Neural cell (in vitro differentiated cells): ENCODE data around the gene BNC2. TPM values are rescaled to one million over a fixed set of nuclear protein-coding genes. Genes with fewer than 3 reads are reported as not detected.

ENCODE experiments used
- H2AFZ ChIP-seq: fragments of 200-600, 300-800 bp; sonication (generic), shearing (Covaris generic); 2 replicates; pipeline ENCODE4 v1.6.0; 2014; ENCODE audit warnings: low read depth, mild to moderate bottlenecking, antibody characterized with exemption, low read length, moderate library complexity
- H3F3A ChIP-seq: fragments of 200-600 bp; shearing (Covaris generic); 2 replicates; pipeline ENCODE4 v1.6.1; 2016; ENCODE audit warnings: mild to moderate bottlenecking, moderate library complexity, mixed read lengths, antibody characterized with exemption, low read length; ENCODE audit not compliant: insufficient read depth, poor library complexity, severe bottlenecking
- H3K27ac ChIP-seq: fragments of 200-600, 300-800 bp; sonication (generic), shearing (Covaris generic); 2 replicates; pipeline ENCODE4 v1.5.1; 2014; ENCODE audit warnings: mild to moderate bottlenecking, low read length, moderate library complexity
- H3K27me3 ChIP-seq: fragments of 300-800, 200-600 bp; sonication (generic), shearing (Covaris generic); 2 replicates; pipeline ENCODE4 v1.6.0; 2014; ENCODE audit warnings: mild to moderate bottlenecking, low read depth, low read length, moderate library complexity; ENCODE audit not compliant: insufficient read depth
- H3K36me3 ChIP-seq: fragments of 300-800, 200-600 bp; sonication (generic), shearing (Covaris generic); 2 replicates; pipeline ENCODE4 v1.5.1; 2014; ENCODE audit warnings: mild to moderate bottlenecking, antibody characterized with exemption, low read length, moderate library complexity; ENCODE audit not compliant: insufficient read depth
- H3K4me2 ChIP-seq: fragments of 300-800, 200-600 bp; sonication (generic), shearing (Covaris generic); 2 replicates; pipeline ENCODE4 v1.6.0; 2014; ENCODE audit warnings: mild to moderate bottlenecking, low read length
- H3K4me3 ChIP-seq: fragments of 300-800, 200-600 bp; sonication (generic), shearing (Covaris generic); 2 replicates; pipeline ENCODE4 v1.5.1; 2014; ENCODE audit warnings: mild to moderate bottlenecking, low read length, moderate library complexity
- H3K79me2 ChIP-seq: fragments of 200-600 bp; shearing (Covaris generic); replicated peaks from 2 replicates; pipeline ENCODE4 v1.6.0; 2014; ENCODE audit warnings: mild to moderate bottlenecking, low read length, moderate library complexity; ENCODE audit not compliant: insufficient read depth
- H3K9ac ChIP-seq: fragments of 300-800, 200-600 bp; sonication (generic), shearing (Covaris generic); 2 replicates; pipeline ENCODE4 v1.6.1; 2016; ENCODE audit warnings: mild to moderate bottlenecking, low read length, mixed read lengths
- H3K9me2 ChIP-seq: fragments of 200-600 bp; shearing (Covaris generic); 2 replicates; pipeline ENCODE4 v1.6.1; 2016; ENCODE audit warnings: mild to moderate bottlenecking, low read length, mixed read lengths; ENCODE audit not compliant: insufficient read depth
- H3K9me3 ChIP-seq: fragments of 200-600, 300-800 bp; sonication (generic), shearing (Covaris generic); 2 replicates; pipeline ENCODE4 v1.6.1; 2016; ENCODE audit warnings: mild to moderate bottlenecking, mixed run types, low read length, moderate library complexity, mixed read lengths
- H4K20me1 ChIP-seq: fragments of 200-600 bp; shearing (Covaris generic); 2 replicates; pipeline ENCODE4 v1.6.1; 2016; ENCODE audit warnings: mild to moderate bottlenecking, mixed run types; ENCODE audit not compliant: insufficient read depth
- EP300 ChIP-seq: fragments of 450-650 bp; conservative IDR thresholded peaks from 2 replicates; pipeline ENCODE4 v1.6.1; 2014; ENCODE audit warnings: antibody characterized with exemption, mild to moderate bottlenecking, moderate library complexity; ENCODE audit not compliant: poor library complexity, severe bottlenecking
- EZH2 ChIP-seq: fragments of 200-600, 300-800 bp; shearing (Covaris generic), sonication (generic); IDR thresholded peaks from 2 replicates; pipeline ENCODE4 v1.6.1; 2014; ENCODE audit warnings: antibody characterized with exemption, low read length, borderline replicate concordance, mild to moderate bottlenecking; ENCODE audit not compliant: insufficient read depth, poor library complexity, severe bottlenecking
- MXI1 ChIP-seq: fragments of 450-650 bp; conservative IDR thresholded peaks from 2 replicates; pipeline ENCODE4 v1.6.1; 2014; ENCODE audit warnings: antibody characterized with exemption, mild to moderate bottlenecking; ENCODE audit not compliant: poor library complexity, severe bottlenecking
- POLR2AphosphoS5 ChIP-seq: IDR thresholded peaks from 2 replicates; pipeline ENCODE4 v1.6.1; 2012
- RAD21 ChIP-seq: fragments of 450-650 bp; conservative IDR thresholded peaks from 2 replicates; pipeline ENCODE4 v1.6.1; 2014; ENCODE audit warnings: antibody characterized with exemption, mild to moderate bottlenecking, moderate library complexity
- SMC3 ChIP-seq: fragments of 450-650 bp; conservative IDR thresholded peaks from 2 replicates; pipeline ENCODE4 v1.6.1; 2014; ENCODE audit warnings: antibody characterized with exemption, mild to moderate bottlenecking, moderate library complexity; ENCODE audit not compliant: poor library complexity
- TAF1 ChIP-seq: IDR thresholded peaks from 2 replicates; pipeline ENCODE4 v1.6.1; 2012; ENCODE audit warnings: low read depth
- polyA plus RNA-seq: library from polyadenylated mRNA; depleted of rRNA; stranded (reverse); fragments of >200 nt; gene quantifications from 2 replicates; pipeline ENCODE4 v1.2.3, GENCODE V29; 2014
- TF ChIP-seq, protein P1 (sequence below): IDR thresholded peaks from 2 replicates; pipeline ENCODE4 v1.6.1; 2012; ENCODE audit warnings: borderline replicate concordance
- TF ChIP-seq, protein P2 (sequence below): fragments of 450-650 bp; IDR thresholded peaks from 2 replicates; pipeline ENCODE4 v1.5.1; 2014; ENCODE audit warnings: antibody characterized with exemption, mild to moderate bottlenecking, moderate library complexity; ENCODE audit not compliant: poor library complexity, severe bottlenecking

The BNC2 gene
- polyA plus RNA-seq, 1 donor from 2014 or later = 1.3 TPM

DNA sequence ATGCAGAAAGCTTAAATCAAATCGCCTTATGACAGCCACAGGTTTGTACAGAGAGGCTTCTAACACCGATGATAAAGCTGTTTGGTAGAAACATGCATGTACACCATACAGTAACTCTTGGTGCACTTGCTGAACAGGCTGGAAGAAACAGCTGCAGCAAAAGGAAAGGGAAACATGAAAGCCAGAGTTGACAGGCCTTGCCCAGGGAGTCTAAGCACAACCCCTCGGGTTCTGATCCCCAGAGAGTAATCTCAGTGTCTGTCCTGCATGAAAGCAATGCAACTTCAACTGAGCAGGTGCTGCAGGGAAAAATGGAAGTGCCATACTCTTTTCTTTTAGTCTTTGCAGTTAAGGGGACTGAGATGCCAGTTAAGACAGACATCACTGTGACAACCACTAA, 419.9 kb downstream of the BNC2 start:
- H3K4me3 ChIP-seq = no peak overlapping the region
- no peak overlapping the region for H3K4me2 ChIP-seq
- H3K9me3 ChIP-seq = no peaks in the 10 kb centered on the region
- H3K9me2 ChIP-seq = no peaks in the 10 kb centered on the region
- H2AFZ ChIP-seq = no peak overlapping the region
- H3K79me2 ChIP-seq = no peaks in the 10 kb centered on the region
- H3K9ac ChIP-seq = no peak overlapping the region
- no peaks in the 10 kb centered on the region for H3F3A ChIP-seq
- TF ChIP-seq POLR2AphosphoS5 (no peak), MXI1 (no peak), TAF1 (no peak), EZH2 (no peak), SMC3 (no peak), RAD21 (no peak), EP300 (no peak)
- TF ChIP-seq, protein P1, sequence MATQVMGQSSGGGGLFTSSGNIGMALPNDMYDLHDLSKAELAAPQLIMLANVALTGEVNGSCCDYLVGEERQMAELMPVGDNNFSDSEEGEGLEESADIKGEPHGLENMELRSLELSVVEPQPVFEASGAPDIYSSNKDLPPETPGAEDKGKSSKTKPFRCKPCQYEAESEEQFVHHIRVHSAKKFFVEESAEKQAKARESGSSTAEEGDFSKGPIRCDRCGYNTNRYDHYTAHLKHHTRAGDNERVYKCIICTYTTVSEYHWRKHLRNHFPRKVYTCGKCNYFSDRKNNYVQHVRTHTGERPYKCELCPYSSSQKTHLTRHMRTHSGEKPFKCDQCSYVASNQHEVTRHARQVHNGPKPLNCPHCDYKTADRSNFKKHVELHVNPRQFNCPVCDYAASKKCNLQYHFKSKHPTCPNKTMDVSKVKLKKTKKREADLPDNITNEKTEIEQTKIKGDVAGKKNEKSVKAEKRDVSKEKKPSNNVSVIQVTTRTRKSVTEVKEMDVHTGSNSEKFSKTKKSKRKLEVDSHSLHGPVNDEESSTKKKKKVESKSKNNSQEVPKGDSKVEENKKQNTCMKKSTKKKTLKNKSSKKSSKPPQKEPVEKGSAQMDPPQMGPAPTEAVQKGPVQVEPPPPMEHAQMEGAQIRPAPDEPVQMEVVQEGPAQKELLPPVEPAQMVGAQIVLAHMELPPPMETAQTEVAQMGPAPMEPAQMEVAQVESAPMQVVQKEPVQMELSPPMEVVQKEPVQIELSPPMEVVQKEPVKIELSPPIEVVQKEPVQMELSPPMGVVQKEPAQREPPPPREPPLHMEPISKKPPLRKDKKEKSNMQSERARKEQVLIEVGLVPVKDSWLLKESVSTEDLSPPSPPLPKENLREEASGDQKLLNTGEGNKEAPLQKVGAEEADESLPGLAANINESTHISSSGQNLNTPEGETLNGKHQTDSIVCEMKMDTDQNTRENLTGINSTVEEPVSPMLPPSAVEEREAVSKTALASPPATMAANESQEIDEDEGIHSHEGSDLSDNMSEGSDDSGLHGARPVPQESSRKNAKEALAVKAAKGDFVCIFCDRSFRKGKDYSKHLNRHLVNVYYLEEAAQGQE = no peak
- TF ChIP-seq, protein P2, sequence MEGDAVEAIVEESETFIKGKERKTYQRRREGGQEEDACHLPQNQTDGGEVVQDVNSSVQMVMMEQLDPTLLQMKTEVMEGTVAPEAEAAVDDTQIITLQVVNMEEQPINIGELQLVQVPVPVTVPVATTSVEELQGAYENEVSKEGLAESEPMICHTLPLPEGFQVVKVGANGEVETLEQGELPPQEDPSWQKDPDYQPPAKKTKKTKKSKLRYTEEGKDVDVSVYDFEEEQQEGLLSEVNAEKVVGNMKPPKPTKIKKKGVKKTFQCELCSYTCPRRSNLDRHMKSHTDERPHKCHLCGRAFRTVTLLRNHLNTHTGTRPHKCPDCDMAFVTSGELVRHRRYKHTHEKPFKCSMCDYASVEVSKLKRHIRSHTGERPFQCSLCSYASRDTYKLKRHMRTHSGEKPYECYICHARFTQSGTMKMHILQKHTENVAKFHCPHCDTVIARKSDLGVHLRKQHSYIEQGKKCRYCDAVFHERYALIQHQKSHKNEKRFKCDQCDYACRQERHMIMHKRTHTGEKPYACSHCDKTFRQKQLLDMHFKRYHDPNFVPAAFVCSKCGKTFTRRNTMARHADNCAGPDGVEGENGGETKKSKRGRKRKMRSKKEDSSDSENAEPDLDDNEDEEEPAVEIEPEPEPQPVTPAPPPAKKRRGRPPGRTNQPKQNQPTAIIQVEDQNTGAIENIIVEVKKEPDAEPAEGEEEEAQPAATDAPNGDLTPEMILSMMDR = no peak
- no peaks in the 10 kb centered on the region for H3K36me3 ChIP-seq
- no peak overlapping the region for H3K27ac ChIP-seq
- peaks cover 5% of the 10 kb centered on the region for H3K27me3 ChIP-seq
- H4K20me1 ChIP-seq = no peaks in the 10 kb centered on the region

DNA sequence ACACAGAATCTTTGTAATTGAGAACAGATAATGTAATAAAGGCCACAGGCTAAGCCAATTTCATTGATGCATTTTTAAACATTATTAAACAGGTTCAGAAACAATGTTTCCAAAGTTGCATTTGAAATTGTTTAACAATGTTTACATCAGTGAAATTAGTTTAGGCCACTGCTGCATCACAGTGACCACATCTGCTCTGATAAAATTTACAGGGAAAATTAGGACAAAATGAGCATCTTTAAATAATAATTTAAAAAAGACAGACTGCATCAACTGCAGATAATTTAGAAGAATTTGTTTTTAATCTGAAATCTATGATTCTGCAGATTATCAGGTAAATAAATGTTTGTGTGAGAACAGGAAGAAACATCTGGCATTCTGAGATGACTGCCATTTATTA, 420.4 kb downstream of the BNC2 start:
- H3K36me3 ChIP-seq = no peaks in the 10 kb centered on the region
- H3K9ac ChIP-seq = no peak overlapping the region
- H4K20me1 ChIP-seq = no peaks in the 10 kb centered on the region
- H2AFZ ChIP-seq = no peak overlapping the region
- TF ChIP-seq EP300 = no peak
- TF ChIP-seq, protein P1 = no peak
- TF ChIP-seq, protein P2 = no peak
- no peak for TF ChIP-seq EZH2
- TF ChIP-seq POLR2AphosphoS5 = no peak
- no peak for TF ChIP-seq RAD21
- no peak for TF ChIP-seq MXI1
- TF ChIP-seq TAF1 = no peak
- no peak for TF ChIP-seq SMC3
- no peaks in the 10 kb centered on the region for H3F3A ChIP-seq
- H3K27me3 ChIP-seq = peaks cover 5% of the 10 kb centered on the region
- no peak overlapping the region for H3K4me3 ChIP-seq
- H3K9me3 ChIP-seq = no peaks in the 10 kb centered on the region
- H3K79me2 ChIP-seq = no peaks in the 10 kb centered on the region
- H3K4me2 ChIP-seq = no peak overlapping the region
- H3K9me2 ChIP-seq = no peaks in the 10 kb centered on the region
- no peak overlapping the region for H3K27ac ChIP-seq
